ENCODE data around the gene NKD2.

DNA sequence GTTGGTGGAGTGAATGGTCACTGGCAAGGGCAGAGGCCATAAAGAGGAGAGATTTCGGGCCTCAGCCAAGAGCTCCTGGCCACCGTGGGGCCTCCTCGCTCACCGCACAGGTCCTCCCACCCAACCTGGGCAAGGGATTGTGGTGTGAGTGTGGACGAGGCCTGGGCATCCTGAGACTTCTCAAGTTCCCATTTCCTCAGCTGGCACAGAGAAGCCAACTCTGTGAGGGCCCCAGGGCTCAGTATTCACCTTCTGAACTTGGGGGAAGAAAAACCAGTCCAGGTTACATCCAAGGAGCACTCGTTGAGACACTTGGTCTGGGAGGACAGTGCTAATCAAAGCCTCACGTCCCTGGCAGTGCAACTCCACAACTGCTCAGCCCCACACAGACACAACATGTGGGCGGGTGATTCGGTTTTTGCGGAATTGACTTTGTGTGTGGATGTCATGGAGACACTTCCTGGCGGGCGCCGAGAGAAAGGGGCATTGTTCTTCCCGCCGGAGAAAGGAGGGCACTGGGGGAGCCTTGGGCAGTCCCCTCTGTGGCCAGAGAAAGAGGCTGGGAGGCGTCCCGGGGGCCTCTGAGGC lies 28.5 kb upstream of the NKD2 start:
- TF ChIP-seq, protein P1, sequence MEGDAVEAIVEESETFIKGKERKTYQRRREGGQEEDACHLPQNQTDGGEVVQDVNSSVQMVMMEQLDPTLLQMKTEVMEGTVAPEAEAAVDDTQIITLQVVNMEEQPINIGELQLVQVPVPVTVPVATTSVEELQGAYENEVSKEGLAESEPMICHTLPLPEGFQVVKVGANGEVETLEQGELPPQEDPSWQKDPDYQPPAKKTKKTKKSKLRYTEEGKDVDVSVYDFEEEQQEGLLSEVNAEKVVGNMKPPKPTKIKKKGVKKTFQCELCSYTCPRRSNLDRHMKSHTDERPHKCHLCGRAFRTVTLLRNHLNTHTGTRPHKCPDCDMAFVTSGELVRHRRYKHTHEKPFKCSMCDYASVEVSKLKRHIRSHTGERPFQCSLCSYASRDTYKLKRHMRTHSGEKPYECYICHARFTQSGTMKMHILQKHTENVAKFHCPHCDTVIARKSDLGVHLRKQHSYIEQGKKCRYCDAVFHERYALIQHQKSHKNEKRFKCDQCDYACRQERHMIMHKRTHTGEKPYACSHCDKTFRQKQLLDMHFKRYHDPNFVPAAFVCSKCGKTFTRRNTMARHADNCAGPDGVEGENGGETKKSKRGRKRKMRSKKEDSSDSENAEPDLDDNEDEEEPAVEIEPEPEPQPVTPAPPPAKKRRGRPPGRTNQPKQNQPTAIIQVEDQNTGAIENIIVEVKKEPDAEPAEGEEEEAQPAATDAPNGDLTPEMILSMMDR (IDR thresholded peaks at IDR 0.05; ENCODE audit: insufficient read depth, low read length, poor library complexity, severe bottlenecking): no peak
- TF ChIP-seq EZH2phosphoT487 (conservative IDR thresholded peaks at IDR 0.05; ENCODE audit: low read length): no peak
